DND-41 (cell line): Measurements from ENCODE around the gene COG5.

ENCODE experiments used
- ATAC-seq: fragments of 200-7000 bp; cut with Tn5 transposase; 3 replicates; pipeline ENCODE4 v1.9.1; 2021; ENCODE audit warnings: low read depth; ENCODE audit not compliant: insufficient read depth
- DNase-seq: peaks from one replicate; pipeline ENCODE4 v3.0.0-alpha.2; 2020
- H2AFZ ChIP-seq: 2 replicates; pipeline ENCODE4 v1.6.0; 2012; ENCODE audit warnings: low read depth, low read length
- H3K27ac ChIP-seq: 2 replicates; pipeline ENCODE4 v1.5.1; 2012; ENCODE audit warnings: low read length, inconsistent platforms
- H3K27me3 ChIP-seq: fragments of 200-600 bp; sonication (generic); 2 replicates; pipeline ENCODE4 v1.6.0; 2012; ENCODE audit warnings: low read length, mild to moderate bottlenecking, inconsistent platforms; ENCODE audit not compliant: insufficient read depth, poor library complexity
- H3K36me3 ChIP-seq: 2 replicates; pipeline ENCODE4 v1.5.1; 2012; ENCODE audit warnings: low read length, inconsistent platforms; ENCODE audit not compliant: insufficient read depth
- H3K4me1 ChIP-seq: 2 replicates; pipeline ENCODE4 v1.5.1; 2012; ENCODE audit warnings: mild to moderate bottlenecking, low read length; ENCODE audit not compliant: insufficient read depth
- H3K4me2 ChIP-seq: 2 replicates; pipeline ENCODE4 v1.6.0; 2012; ENCODE audit warnings: mild to moderate bottlenecking, moderate library complexity, low read length, inconsistent platforms; ENCODE audit not compliant: insufficient read depth
- H3K4me3 ChIP-seq, 2 experiments: fragments of 200-600 bp in 1 of 2; shearing (Covaris generic) in 1 of 2; 2 replicates each; pipeline ENCODE4 v1.5.1; 2012 to 2016; ENCODE audit warnings: inconsistent platforms in 2 of 2, low read length in 2 of 2, mild to moderate bottlenecking in 2 of 2, low read depth in 1 of 2, moderate library complexity in 1 of 2
- H3K79me2 ChIP-seq: 2 replicates; pipeline ENCODE4 v1.6.0; 2012; ENCODE audit warnings: low read length, inconsistent platforms; ENCODE audit not compliant: insufficient read depth
- H3K9ac ChIP-seq: 2 replicates; pipeline ENCODE4 v1.6.0; 2012; ENCODE audit warnings: low read depth, mild to moderate bottlenecking, inconsistent platforms, low read length, moderate library complexity
- H3K9me3 ChIP-seq: 2 replicates; pipeline ENCODE4 v1.5.1; 2012; ENCODE audit warnings: low read length, moderate library complexity, mild to moderate bottlenecking, inconsistent platforms; ENCODE audit not compliant: insufficient read depth, severe bottlenecking
- H4K20me1 ChIP-seq: 2 replicates; pipeline ENCODE4 v1.6.0; 2012; ENCODE audit warnings: low read length; ENCODE audit not compliant: insufficient read depth
- CTCF ChIP-seq: IDR thresholded peaks from 2 replicates; pipeline ENCODE4 v1.5.1; 2012; ENCODE audit warnings: borderline replicate concordance, low read length, moderate library complexity, mild to moderate bottlenecking; ENCODE audit not compliant: poor library complexity, severe bottlenecking; ENCODE audit errors: extremely low read depth
- EZH2 ChIP-seq: IDR thresholded peaks from 3 replicates; pipeline ENCODE4 v1.6.1; 2012; ENCODE audit warnings: borderline replicate concordance, low read depth, mild to moderate bottlenecking, moderate library complexity, low read length, inconsistent platforms; ENCODE audit not compliant: severe bottlenecking

The COG5 gene

GRCh38 chr7:107154826-107155225, 408.9 kb downstream of the COG5 start:
- Histone ChIP-seq H3K79me2 (no peaks in the 10 kb centered on the region), H3K4me3 (no peak overlapping the region), H2AFZ (no peak overlapping the region), H3K4me2 (no peak overlapping the region), H4K20me1 (no peaks in the 10 kb centered on the region), H3K36me3 (no peaks in the 10 kb centered on the region), H3K4me1 (no peaks in the 10 kb centered on the region), H3K9ac (no peak overlapping the region), H3K27ac (no peak overlapping the region), H3K27me3 (no peaks in the 10 kb centered on the region), H3K9me3 (no peaks in the 10 kb centered on the region)
- TF ChIP-seq CTCF (no peak), EZH2 (no peak)
- DNase-seq (no peak), ATAC-seq (no peak)

GRCh38 chr7:107152011-107152410, 411.7 kb downstream of the COG5 start:
- ATAC-seq = no peak; the same call in 2 of the 3 replicates
- TF ChIP-seq CTCF (no peak), EZH2 (no peak)
- no peak overlapping the region for H3K4me3 ChIP-seq

More at GRCh38 chr7:107152011-107152410, 411.7 kb downstream of the COG5 start:
- H3K4me2 ChIP-seq = no peak overlapping the region
- no peak overlapping the region for H3K9ac ChIP-seq
- H3K27me3 ChIP-seq = no peaks in the 10 kb centered on the region
- H3K27ac ChIP-seq = no peak overlapping the region
- H2AFZ ChIP-seq = no peak overlapping the region
- H3K4me1 ChIP-seq = no peaks in the 10 kb centered on the region
- no peaks in the 10 kb centered on the region for H3K79me2 ChIP-seq
- H3K9me3 ChIP-seq = no peaks in the 10 kb centered on the region
- DNase-seq = no peak
- no peaks in the 10 kb centered on the region for H3K36me3 ChIP-seq
- no peaks in the 10 kb centered on the region for H4K20me1 ChIP-seq
